AG10803 (cell line): ENCODE results near the gene SLCO2A1.

Experiments used
- DNase-seq: peaks from one replicate; pipeline ENCODE4 v3.0.0; 2010; ENCODE audit warnings: low read depth
- H3K4me3 ChIP-seq: 2 replicates; pipeline ENCODE4 v1.5.1; 2011; ENCODE audit warnings: mild to moderate bottlenecking, low read length, control low read depth
- CTCF ChIP-seq: conservative IDR thresholded peaks from 2 replicates; pipeline ENCODE4 v1.5.1; 2011; ENCODE audit warnings: mild to moderate bottlenecking, low read length, control low read depth, inconsistent platforms

SLCO2A1 gene

DNA sequence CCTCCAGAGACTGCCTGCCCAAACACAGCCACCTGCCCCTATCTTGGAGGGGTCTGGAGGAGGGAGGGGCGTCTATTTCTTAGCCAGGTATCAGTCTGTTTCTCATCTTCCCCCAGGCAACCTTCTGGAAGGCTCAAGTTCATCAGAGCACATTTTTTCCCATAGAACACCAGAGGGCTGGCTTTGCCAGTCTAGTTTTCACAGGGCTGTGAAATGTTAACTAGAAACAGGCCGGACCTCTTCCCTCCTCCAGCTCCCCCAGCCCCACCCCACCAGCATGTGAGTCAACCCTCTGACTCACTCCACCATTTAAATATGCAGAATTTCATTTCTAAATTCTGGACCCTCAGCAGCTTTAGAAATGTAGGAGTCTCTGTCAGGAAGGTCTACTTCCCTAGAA lies 66.9 kb downstream of the SLCO2A1 start:
- peak; percentile 39 for TF ChIP-seq CTCF
- DNase-seq: peak; percentile 81
- H3K4me3 ChIP-seq: no peak overlapping the region

DNA sequence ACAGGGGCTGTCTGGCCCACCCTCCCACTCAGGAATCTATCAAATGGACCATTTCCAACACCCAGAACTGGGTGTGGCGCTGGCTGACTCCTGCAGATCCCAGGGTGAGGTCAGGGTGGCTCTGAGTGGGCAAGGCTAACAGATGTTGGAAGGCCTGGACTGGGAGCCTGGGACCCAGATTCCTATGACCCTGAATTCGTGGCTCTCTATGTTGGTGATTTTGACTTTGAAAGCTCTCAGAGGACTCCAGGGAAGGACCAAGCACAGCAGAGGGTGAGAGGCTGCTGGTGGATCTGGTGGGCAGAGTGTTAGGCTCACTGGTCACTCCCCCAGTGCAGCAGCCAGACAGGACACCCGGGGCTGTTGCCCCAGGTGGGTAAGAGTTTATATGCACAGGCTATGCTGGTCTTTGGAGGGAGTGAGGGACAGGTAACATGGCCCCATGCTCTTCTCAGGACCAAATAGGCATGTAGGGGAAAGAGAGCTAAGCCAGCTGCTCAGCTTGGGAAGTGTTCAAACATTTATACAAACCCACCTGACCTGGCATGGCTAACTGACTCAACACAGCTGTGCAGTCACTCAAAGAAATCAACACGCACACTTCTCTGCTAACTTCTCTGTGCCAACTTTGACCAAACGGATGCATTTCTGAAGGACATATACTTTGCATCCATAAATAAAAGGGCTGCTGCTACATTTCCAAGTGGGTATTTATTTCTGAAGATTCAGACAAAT lies 71.5 kb downstream of the SLCO2A1 start:
- H3K4me3 ChIP-seq: no peak overlapping the region
- DNase-seq: no peak
- TF ChIP-seq CTCF: no peak

DNA sequence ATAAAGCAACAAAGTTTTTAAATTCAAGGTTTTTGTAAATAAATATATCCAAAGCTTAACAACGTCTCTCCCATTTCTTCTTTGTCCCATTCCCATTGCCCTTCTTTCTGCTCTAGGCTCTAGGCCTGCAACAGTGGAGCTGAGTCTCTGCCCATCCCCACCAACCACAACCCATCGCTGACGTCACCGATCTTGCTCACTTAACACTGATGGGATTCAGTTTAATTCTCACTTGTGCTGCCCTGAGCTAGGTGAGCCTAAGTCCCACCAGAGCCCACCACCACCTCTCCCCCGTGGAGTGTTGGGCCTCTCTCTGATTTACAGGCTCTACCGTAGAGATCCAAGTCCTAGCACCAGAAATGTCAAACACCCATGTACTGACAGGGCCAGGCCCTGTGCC lies 72.7 kb downstream of the SLCO2A1 start:
- H3K4me3 ChIP-seq: no peak overlapping the region
- DNase-seq: no peak
- no peak for TF ChIP-seq CTCF

GRCh38 chr3:133956353-133956752 lies 73.4 kb downstream of the SLCO2A1 start:
- TF ChIP-seq CTCF: no peak
- no peak overlapping the region for H3K4me3 ChIP-seq
- DNase-seq: no peak

- no peak for DNase-seq
- no peak for TF ChIP-seq CTCF
- no peak overlapping the region for H3K4me3 ChIP-seq
Measured at GRCh38 chr3:133955892-133956291, 73.8 kb downstream of the SLCO2A1 start.

- TF ChIP-seq CTCF: no peak
- no peak for DNase-seq
- H3K4me3 ChIP-seq: no peak overlapping the region
Measured at GRCh38 chr3:133954717-133955360, 74.9 kb downstream of the SLCO2A1 start.

- TF ChIP-seq CTCF: no peak
- DNase-seq: no peak
- no peak overlapping the region for H3K4me3 ChIP-seq
Measured at GRCh38 chr3:133953297-133953696, 76.4 kb downstream of the SLCO2A1 start.
